NCI-H2029 (cell line): ENCODE measurements around the gene SNU13.
"Not testable (repeated sequence)": the region's sequence is repeated elsewhere in the genome, so short reads cannot be mapped to it uniquely, and the experiment has no call there.

ENCODE experiments used
- DNase-seq: peaks from one replicate; lab custom pipeline; 2025; lab: John Stamatoyannopoulos, UW

Gene SNU13

GRCh38 chr22:41638748-41639147 is 49.9 kb downstream of the SNU13 start:
- peak; percentile 55 for DNase-seq

GRCh38 chr22:41638124-41638523 is 50.5 kb downstream of the SNU13 start:
- DNase-seq, result peak; percentile 82

GRCh38 chr22:41637623-41638022 is 51.0 kb downstream of the SNU13 start:
- not testable (repeated sequence) for DNase-seq

- peak; percentile 21 for DNase-seq
These were observed 52.2 kb downstream of the SNU13 start for GRCh38 chr22:41636467-41636866.

GRCh38 chr22:41634610-41635009 is 54.1 kb downstream of the SNU13 start:
- DNase-seq, result not testable (repeated sequence)

GRCh38 chr22:41631615-41632014 is 57.1 kb downstream of the SNU13 start:
- DNase-seq, result not testable (repeated sequence)

GRCh38 chr22:41631115-41631514 is 57.6 kb downstream of the SNU13 start:
- not testable (repeated sequence) for DNase-seq

- no peak for DNase-seq
These were observed 63.1 kb downstream of the SNU13 start for GRCh38 chr22:41625577-41625976.
